NOMO-1 (cell line): Measurements from ENCODE around the gene VPS45.
A peak's percentile ranks its signal among the peaks of the same experiment; 100 is the strongest.

Experiments used
- DNase-seq, 2 experiments: peaks; one replicate each; lab custom pipeline; 2025; ENCODE audit not compliant: unreplicated experiment in 2 of 2; lab: John Stamatoyannopoulos, UW

Gene VPS45

GRCh38 chr1:150155413-150156071, 88.0 kb downstream of the VPS45 start:
- DNase-seq: no peak

- no peak for DNase-seq
Measured at GRCh38 chr1:150156868-150157603, 89.5 kb downstream of the VPS45 start.

GRCh38 chr1:150159550-150159949, 92.0 kb downstream of the VPS45 start:
- peak; percentile 67 to 76 for DNase-seq

GRCh38 chr1:150160964-150161621, 93.5 kb downstream of the VPS45 start:
- no peak for DNase-seq

GRCh38 chr1:150161747-150162581, 94.4 kb downstream of the VPS45 start:
- no peak for DNase-seq

- DNase-seq: no peak
Measured at GRCh38 chr1:150162582-150162861, 94.9 kb downstream of the VPS45 start.

- DNase-seq: no peak
Measured at GRCh38 chr1:150162862-150163706, 95.5 kb downstream of the VPS45 start.

- DNase-seq: peak in 1 of 2 experiments; percentile 25
Measured at GRCh38 chr1:150164224-150164623, 96.6 kb downstream of the VPS45 start.

- DNase-seq: no peak
Measured at GRCh38 chr1:150164779-150165178, 97.2 kb downstream of the VPS45 start.

GRCh38 chr1:150165622-150166612, 98.3 kb downstream of the VPS45 start:
- DNase-seq: no peak

- peak in 1 of 2 experiments; percentile 27 for DNase-seq
Measured at GRCh38 chr1:150168960-150169601, 101.5 kb downstream of the VPS45 start.

GRCh38 chr1:150171801-150172200, 104.2 kb downstream of the VPS45 start:
- no peak for DNase-seq

- no peak for DNase-seq
Measured at GRCh38 chr1:150173141-150173585, 105.6 kb downstream of the VPS45 start.

GRCh38 chr1:150176593-150176992, 109.0 kb downstream of the VPS45 start:
- DNase-seq: peak in 1 of 2 experiments; percentile 68

- peak; percentile 41 to 65 for DNase-seq
Measured at GRCh38 chr1:150178548-150178947, 111.0 kb downstream of the VPS45 start.

GRCh38 chr1:150179867-150180266, 112.3 kb downstream of the VPS45 start:
- no peak for DNase-seq

GRCh38 chr1:150180474-150180873, 112.9 kb downstream of the VPS45 start:
- DNase-seq: peak; percentile 45 to 85

- no peak for DNase-seq
Measured at GRCh38 chr1:150182247-150182646, 114.7 kb downstream of the VPS45 start.
